ENCODE measurements around the gene LETM1.

DNA sequence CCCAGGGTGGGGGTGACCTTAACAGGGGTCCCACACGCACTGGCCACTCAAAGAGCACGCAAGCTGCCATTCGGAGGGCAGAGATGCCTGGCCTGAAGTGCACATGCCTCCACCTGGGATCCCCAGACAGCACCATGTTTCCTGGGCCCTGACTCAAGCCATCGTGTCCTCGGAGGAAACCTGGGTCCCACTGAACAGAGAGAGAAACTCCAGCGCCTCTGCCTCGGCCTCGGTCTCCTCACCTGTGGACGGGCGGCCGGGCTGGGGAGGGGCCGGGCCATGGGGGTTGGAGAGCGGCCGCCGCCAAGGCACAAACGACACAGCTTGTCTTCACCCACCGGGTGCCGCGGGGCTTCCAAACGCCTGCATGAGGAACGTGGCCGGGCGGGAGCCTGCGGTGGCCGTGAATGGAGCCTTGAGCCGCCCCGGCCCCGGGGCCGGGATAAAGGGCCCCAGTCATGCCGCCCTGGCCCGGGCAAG is 92.8 kb downstream of the LETM1 start:
- TF ChIP-seq, protein P1, sequence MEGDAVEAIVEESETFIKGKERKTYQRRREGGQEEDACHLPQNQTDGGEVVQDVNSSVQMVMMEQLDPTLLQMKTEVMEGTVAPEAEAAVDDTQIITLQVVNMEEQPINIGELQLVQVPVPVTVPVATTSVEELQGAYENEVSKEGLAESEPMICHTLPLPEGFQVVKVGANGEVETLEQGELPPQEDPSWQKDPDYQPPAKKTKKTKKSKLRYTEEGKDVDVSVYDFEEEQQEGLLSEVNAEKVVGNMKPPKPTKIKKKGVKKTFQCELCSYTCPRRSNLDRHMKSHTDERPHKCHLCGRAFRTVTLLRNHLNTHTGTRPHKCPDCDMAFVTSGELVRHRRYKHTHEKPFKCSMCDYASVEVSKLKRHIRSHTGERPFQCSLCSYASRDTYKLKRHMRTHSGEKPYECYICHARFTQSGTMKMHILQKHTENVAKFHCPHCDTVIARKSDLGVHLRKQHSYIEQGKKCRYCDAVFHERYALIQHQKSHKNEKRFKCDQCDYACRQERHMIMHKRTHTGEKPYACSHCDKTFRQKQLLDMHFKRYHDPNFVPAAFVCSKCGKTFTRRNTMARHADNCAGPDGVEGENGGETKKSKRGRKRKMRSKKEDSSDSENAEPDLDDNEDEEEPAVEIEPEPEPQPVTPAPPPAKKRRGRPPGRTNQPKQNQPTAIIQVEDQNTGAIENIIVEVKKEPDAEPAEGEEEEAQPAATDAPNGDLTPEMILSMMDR (conservative IDR thresholded peaks at IDR 0.05; ENCODE audit: low read depth, low read length), result no peak
- TF ChIP-seq EZH2 (IDR thresholded peaks at IDR 0.05; ENCODE audit: low read length, unreplicated experiment) (no peak), EZH2phosphoT487 (IDR thresholded peaks at IDR 0.05; ENCODE audit: borderline replicate concordance, low read length) (no peak)
